ENCODE results near the gene UTP25. TPM values are rescaled to one million over a fixed set of nuclear protein-coding genes. Genes with fewer than 3 reads are reported as not detected.

UTP25 gene
- total and polyA plus RNA-seq, 4 donors, result 1.8 to 7.3 (median 4.6) TPM

DNA sequence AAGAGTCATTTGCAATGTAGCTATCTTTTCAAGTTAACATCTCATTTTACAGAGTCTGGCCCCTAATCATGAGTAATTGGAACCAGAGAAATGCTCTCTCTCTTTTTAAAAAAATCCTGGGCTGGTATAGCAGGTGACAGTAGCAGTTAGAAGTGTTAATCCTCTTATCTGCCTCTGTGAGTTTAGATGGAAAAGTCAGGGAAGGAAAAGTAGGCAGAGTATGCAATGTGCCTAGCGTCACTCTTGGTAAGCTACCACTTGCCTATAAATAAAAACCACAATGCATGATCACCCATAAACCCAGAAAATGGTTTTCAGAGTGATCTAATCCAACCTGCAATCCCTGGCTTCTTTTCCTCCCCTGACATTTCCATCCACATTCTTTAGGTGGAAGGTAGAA, 43.2 kb downstream of the UTP25 start:
- no peaks in the 10 kb centered on the region for H3K36me3 ChIP-seq (ENCODE audit: control insufficient read depth in 4 of 4, insufficient read depth in 4 of 4, low read length in 4 of 4)
- H3K27ac ChIP-seq (ENCODE audit: low read depth in 1 of 2, low read length in 1 of 2), result no peak overlapping the region
- no peak overlapping the region for H3K9ac ChIP-seq (ENCODE audit: insufficient read depth in 1 of 2, low read length in 2 of 2)
- H3K9me3 ChIP-seq (ENCODE audit: control insufficient read depth in 4 of 4, insufficient read depth in 3 of 4, low read length in 3 of 4), result peaks cover 0 to 5% (median 0%) of the 10 kb centered on the region in 4 donors
- 0 to 38% methylated on average over 1 of the region's 1 CpG for WGBS, 2 donors
- TF ChIP-seq, protein P1, sequence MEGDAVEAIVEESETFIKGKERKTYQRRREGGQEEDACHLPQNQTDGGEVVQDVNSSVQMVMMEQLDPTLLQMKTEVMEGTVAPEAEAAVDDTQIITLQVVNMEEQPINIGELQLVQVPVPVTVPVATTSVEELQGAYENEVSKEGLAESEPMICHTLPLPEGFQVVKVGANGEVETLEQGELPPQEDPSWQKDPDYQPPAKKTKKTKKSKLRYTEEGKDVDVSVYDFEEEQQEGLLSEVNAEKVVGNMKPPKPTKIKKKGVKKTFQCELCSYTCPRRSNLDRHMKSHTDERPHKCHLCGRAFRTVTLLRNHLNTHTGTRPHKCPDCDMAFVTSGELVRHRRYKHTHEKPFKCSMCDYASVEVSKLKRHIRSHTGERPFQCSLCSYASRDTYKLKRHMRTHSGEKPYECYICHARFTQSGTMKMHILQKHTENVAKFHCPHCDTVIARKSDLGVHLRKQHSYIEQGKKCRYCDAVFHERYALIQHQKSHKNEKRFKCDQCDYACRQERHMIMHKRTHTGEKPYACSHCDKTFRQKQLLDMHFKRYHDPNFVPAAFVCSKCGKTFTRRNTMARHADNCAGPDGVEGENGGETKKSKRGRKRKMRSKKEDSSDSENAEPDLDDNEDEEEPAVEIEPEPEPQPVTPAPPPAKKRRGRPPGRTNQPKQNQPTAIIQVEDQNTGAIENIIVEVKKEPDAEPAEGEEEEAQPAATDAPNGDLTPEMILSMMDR (IDR thresholded peaks at IDR 0.05; ENCODE audit: control extremely low read depth, extremely low read depth), result no peak
- H3K4me1 ChIP-seq (ENCODE audit: control insufficient read depth in 5 of 5, insufficient read depth in 5 of 5, low read length in 5 of 5), result peaks cover 0 to 9% (median 0%) of the 10 kb centered on the region in 5 donors
- H3K4me3 ChIP-seq, result no peak overlapping the region
- no peak for ATAC-seq (ENCODE audit: insufficient read depth, low FRiP score)
- no peaks in the 10 kb centered on the region for H3K27me3 ChIP-seq (ENCODE audit: control insufficient read depth in 3 of 3, insufficient read depth in 3 of 3, low read length in 2 of 3)
- DNase-seq, result no peak

DNA sequence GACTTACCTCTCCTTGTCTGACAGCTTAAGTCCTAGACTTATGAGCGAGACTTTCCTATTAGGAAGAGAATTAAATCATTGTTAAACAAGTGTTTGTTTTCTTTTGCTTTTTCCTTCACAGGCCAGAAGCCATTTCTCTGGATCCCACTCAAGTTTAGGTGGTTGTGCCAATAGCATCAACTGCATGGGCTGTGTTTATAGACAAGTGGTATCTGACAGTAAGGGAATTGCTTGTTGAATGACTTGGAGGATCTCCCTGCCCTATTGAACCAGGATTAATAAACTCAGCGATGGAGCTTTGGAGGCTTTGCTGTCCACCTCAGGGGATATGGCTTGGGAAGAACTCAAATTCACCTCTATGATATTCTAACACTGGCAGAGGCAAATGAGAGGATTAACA, 43.7 kb downstream of the UTP25 start:
- TF ChIP-seq, protein P1 (IDR thresholded peaks at IDR 0.05; ENCODE audit: control extremely low read depth, extremely low read depth), result no peak
- ATAC-seq (ENCODE audit: insufficient read depth, low FRiP score), result no peak
- WGBS, 2 donors, result 74 to 91% methylated on average over 2 of the region's 2 CpGs

DNA sequence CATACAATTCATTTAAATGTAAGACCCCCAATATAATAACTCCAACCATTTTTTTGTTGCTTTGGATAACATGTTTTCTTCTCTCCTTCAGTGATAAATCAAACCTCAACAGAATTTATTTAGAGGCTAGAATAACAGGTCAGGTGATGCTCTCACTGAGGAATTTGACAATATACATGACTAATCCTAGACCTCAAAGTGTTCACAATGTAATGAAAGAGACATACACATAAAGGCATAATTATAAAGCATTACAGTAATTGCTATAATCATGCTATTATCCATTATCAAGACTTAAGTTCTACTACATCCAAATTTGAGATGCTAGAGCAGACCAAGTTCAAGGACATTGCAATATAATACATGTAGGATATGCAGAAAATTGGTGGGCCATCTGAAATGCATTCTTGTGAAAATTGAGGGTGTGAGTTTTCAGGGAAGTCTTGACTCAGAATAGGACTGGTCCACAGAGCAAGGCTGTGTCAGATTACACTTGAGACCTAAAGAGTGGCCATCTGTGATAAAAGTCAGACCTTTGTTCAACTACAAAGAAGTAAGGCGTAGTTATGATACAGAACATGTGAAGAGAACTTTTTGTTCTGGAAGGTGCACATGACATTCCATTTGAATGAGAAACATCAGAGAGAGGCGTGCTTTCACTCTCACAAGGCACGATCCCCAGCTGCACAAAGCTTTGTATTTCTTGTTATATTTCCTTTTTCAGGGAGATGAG, 45.5 kb downstream of the UTP25 start:
- no peaks in the 10 kb centered on the region for H3K27me3 ChIP-seq (ENCODE audit: control insufficient read depth in 3 of 3, insufficient read depth in 3 of 3, low read length in 2 of 3)
- H3K4me3 ChIP-seq, result no peak overlapping the region
- DNase-seq, result no peak
- TF ChIP-seq, protein P1 (IDR thresholded peaks at IDR 0.05; ENCODE audit: control extremely low read depth, extremely low read depth), result no peak
- H3K36me3 ChIP-seq (ENCODE audit: control insufficient read depth in 4 of 4, insufficient read depth in 4 of 4, low read length in 4 of 4), result no peaks in the 10 kb centered on the region
- H3K9ac ChIP-seq (ENCODE audit: insufficient read depth in 1 of 2, low read length in 2 of 2), result no peak overlapping the region
- H3K27ac ChIP-seq (ENCODE audit: low read depth in 1 of 2, low read length in 1 of 2), result no peak overlapping the region
- peaks cover 0 to 9% (median 0%) of the 10 kb centered on the region in 5 donors for H3K4me1 ChIP-seq (ENCODE audit: control insufficient read depth in 5 of 5, insufficient read depth in 5 of 5, low read length in 5 of 5)
- 77 to 87% methylated on average over 3 of the region's 3 CpGs for WGBS, 2 donors
- no peak for ATAC-seq (ENCODE audit: insufficient read depth, low FRiP score)
- H3K9me3 ChIP-seq (ENCODE audit: control insufficient read depth in 4 of 4, insufficient read depth in 3 of 4, low read length in 3 of 4), result peaks cover 0 to 1% (median 0%) of the 10 kb centered on the region in 4 donors

More for the DNA sequence above, 43.7 kb downstream of the UTP25 start:
- Histone ChIP-seq H3K4me3 (no peak overlapping the region), H3K4me1 (ENCODE audit: control insufficient read depth in 5 of 5, insufficient read depth in 5 of 5, low read length in 5 of 5) (peaks cover 0 to 9% (median 0%) of the 10 kb centered on the region in 5 donors), H3K9me3 (ENCODE audit: control insufficient read depth in 4 of 4, insufficient read depth in 3 of 4, low read length in 3 of 4) (peaks cover 0 to 5% (median 0%) of the 10 kb centered on the region in 4 donors), H3K27me3 (ENCODE audit: control insufficient read depth in 3 of 3, insufficient read depth in 3 of 3, low read length in 2 of 3) (no peaks in the 10 kb centered on the region), H3K36me3 (ENCODE audit: control insufficient read depth in 4 of 4, insufficient read depth in 4 of 4, low read length in 4 of 4) (no peaks in the 10 kb centered on the region), H3K27ac (ENCODE audit: low read depth in 1 of 2, low read length in 1 of 2) (no peak overlapping the region), H3K9ac (ENCODE audit: insufficient read depth in 1 of 2, low read length in 2 of 2) (no peak overlapping the region)
- DNase-seq, result no peak

Measured in lung (tissue), 12 donors.